Uterus (tissue), 2 donors: Measurements from ENCODE around the gene CRYL1.

Experiments
- POLR2A ChIP-seq, 2 donors: fragments of 450-650 bp; IDR thresholded peaks; one replicate each; pipeline ENCODE4 v1.6.1; 2016; ENCODE audit warnings: antibody characterized with exemption in 2 of 2, mild to moderate bottlenecking in 1 of 2, moderate library complexity in 1 of 2
- TF ChIP-seq, protein P1 (sequence below), 4 experiments: fragments of 200-600 bp in 2 of 4; fragments of 450-650 bp in 2 of 4; sonication (generic) in 2 of 4; IDR thresholded peaks; one replicate each; pipeline ENCODE4 v1.5.1; 2016 to 2019; ENCODE audit warnings: antibody characterized with exemption in 4 of 4, mild to moderate bottlenecking in 2 of 4, moderate library complexity in 1 of 4

DNA sequence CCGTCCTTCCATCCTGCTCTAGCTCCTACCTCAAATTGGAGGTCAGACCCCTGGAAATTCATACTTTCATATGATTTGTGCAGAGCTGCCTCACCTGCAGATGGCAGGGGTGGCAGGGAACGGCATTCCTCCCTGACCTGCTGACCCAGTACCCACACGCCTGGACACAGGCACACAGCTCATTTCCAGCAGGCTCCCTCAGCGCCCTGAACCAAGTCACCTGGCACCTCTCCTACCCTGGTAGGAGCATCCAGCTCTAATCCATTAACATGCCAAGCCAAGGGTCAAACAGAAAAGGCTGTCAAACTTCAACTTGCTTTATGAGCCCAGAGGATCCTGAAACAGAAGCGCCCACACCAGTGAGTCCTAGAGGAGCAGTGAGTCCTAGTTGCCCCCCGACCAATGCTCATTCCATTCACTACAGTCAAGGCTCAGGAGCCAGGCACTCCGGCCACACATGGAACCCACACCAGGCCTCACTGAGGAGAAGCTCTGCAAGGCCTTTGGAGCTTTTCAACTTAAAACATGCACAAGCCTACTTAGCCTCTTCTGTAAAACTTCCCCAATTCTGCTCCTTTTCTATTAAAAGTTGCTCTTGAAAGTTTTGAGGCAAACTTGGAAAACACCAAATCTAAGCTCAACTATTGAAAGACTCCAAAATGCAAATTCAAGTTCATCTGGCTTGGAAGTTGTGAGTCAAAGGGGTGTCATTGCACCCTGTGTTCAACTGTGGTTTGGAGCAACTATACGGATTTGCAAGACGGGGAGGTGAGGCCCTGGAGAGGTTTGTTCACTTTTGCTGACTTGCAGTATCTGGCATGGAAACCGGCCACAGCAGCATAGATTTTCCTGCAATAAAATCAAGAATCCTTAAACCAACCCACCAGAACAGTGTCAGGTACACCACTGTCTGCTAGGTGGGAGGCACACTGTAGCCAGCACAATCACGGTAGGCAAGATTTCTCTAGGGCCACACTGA lies 96.7 kb downstream of the CRYL1 start:
- TF ChIP-seq, protein P1, sequence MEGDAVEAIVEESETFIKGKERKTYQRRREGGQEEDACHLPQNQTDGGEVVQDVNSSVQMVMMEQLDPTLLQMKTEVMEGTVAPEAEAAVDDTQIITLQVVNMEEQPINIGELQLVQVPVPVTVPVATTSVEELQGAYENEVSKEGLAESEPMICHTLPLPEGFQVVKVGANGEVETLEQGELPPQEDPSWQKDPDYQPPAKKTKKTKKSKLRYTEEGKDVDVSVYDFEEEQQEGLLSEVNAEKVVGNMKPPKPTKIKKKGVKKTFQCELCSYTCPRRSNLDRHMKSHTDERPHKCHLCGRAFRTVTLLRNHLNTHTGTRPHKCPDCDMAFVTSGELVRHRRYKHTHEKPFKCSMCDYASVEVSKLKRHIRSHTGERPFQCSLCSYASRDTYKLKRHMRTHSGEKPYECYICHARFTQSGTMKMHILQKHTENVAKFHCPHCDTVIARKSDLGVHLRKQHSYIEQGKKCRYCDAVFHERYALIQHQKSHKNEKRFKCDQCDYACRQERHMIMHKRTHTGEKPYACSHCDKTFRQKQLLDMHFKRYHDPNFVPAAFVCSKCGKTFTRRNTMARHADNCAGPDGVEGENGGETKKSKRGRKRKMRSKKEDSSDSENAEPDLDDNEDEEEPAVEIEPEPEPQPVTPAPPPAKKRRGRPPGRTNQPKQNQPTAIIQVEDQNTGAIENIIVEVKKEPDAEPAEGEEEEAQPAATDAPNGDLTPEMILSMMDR (IDR thresholded peaks at IDR 0.05): no peak
- TF ChIP-seq POLR2A (IDR thresholded peaks at IDR 0.05): no peak
